Right atrium auricular region (tissue), 2 donors: ENCODE measurements around the gene PMIS2. TPM values are rescaled to one million over a fixed set of nuclear protein-coding genes. Genes with fewer than 3 reads are reported as not detected.

ENCODE experiments used
- DNase-seq: peaks from one replicate; pipeline ENCODE4 v3.0.0-alpha.2; 2019; ENCODE audit warnings: low spot score
- H3K27ac ChIP-seq, 2 donors: fragments of 200-600 bp; sonication (generic); 1 replicate in 1 of 2; 2 replicates in 1 of 2; pipeline ENCODE4 v1.5.1; 2016 to 2019
- H3K27me3 ChIP-seq, 2 donors: fragments of 200-600 bp; sonication (generic); one replicate each; pipeline versions ENCODE4 v1.5.1 to v1.6.0; 2017 to 2019
- H3K36me3 ChIP-seq: fragments of 200-600 bp; sonication (generic); one replicate; pipeline ENCODE4 v1.5.1; 2016
- H3K4me1 ChIP-seq, 2 donors: fragments of 200-600 bp; sonication (generic); one replicate each; pipeline versions ENCODE4 v1.5.1 to v1.6.0; 2017 to 2019
- H3K4me3 ChIP-seq, 2 donors: fragments of 200-600 bp; sonication (generic); 1 replicate in 1 of 2; 2 replicates in 1 of 2; pipeline ENCODE4 v1.5.1; 2017 to 2019; ENCODE audit warnings: mild to moderate bottlenecking in 1 of 2, moderate library complexity in 1 of 2
- H3K9me3 ChIP-seq, 2 donors: fragments of 200-600 bp; sonication (generic); one replicate each; pipeline ENCODE4 v1.5.1; 2019
- total RNA-seq, 2 donors: library from RNA; depleted of rRNA; stranded (reverse); fragments of >200 nt; gene quantifications; one replicate each; pipeline ENCODE4 v1.1.0, GENCODE V29; 2016
- TF ChIP-seq, protein P1 (sequence below), 2 donors: fragments of 200-600 bp; sonication (generic); IDR thresholded peaks; one replicate each; pipeline ENCODE4 v1.5.1; 2019; ENCODE audit warnings: antibody characterized with exemption in 2 of 2

The PMIS2 gene
- total RNA-seq, 2 donors from 2014 or later: not detected

- H3K27me3 ChIP-seq: peaks cover 0 to 9% of the 10 kb centered on the region in 2 donors
- no peak for DNase-seq
These were observed 24.5 kb upstream of the PMIS2 start for GRCh38 chr19:35561436-35561835.

GRCh38 chr19:35562336-35562735 lies 23.6 kb upstream of the PMIS2 start:
- H3K27me3 ChIP-seq: peaks cover 0 to 9% of the 10 kb centered on the region in 2 donors
- no peak overlapping the region for H3K4me3 ChIP-seq
- no peaks in the 10 kb centered on the region for H3K9me3 ChIP-seq
- H3K36me3 ChIP-seq: no peaks in the 10 kb centered on the region
- TF ChIP-seq, protein P1, sequence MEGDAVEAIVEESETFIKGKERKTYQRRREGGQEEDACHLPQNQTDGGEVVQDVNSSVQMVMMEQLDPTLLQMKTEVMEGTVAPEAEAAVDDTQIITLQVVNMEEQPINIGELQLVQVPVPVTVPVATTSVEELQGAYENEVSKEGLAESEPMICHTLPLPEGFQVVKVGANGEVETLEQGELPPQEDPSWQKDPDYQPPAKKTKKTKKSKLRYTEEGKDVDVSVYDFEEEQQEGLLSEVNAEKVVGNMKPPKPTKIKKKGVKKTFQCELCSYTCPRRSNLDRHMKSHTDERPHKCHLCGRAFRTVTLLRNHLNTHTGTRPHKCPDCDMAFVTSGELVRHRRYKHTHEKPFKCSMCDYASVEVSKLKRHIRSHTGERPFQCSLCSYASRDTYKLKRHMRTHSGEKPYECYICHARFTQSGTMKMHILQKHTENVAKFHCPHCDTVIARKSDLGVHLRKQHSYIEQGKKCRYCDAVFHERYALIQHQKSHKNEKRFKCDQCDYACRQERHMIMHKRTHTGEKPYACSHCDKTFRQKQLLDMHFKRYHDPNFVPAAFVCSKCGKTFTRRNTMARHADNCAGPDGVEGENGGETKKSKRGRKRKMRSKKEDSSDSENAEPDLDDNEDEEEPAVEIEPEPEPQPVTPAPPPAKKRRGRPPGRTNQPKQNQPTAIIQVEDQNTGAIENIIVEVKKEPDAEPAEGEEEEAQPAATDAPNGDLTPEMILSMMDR (IDR thresholded peaks at IDR 0.05): no peak
- no peak overlapping the region for H3K27ac ChIP-seq
- no peak for DNase-seq
- H3K4me1 ChIP-seq: peaks cover 0 to 13% of the 10 kb centered on the region in 2 donors

More at GRCh38 chr19:35561436-35561835, 24.5 kb upstream of the PMIS2 start:
- H3K4me1 ChIP-seq: peaks cover 0 to 14% of the 10 kb centered on the region in 2 donors
- no peak overlapping the region for H3K4me3 ChIP-seq
- TF ChIP-seq, protein P1 (IDR thresholded peaks at IDR 0.05): no peak
- no peaks in the 10 kb centered on the region for H3K36me3 ChIP-seq
- no peak overlapping the region for H3K27ac ChIP-seq
- no peaks in the 10 kb centered on the region for H3K9me3 ChIP-seq

DNA sequence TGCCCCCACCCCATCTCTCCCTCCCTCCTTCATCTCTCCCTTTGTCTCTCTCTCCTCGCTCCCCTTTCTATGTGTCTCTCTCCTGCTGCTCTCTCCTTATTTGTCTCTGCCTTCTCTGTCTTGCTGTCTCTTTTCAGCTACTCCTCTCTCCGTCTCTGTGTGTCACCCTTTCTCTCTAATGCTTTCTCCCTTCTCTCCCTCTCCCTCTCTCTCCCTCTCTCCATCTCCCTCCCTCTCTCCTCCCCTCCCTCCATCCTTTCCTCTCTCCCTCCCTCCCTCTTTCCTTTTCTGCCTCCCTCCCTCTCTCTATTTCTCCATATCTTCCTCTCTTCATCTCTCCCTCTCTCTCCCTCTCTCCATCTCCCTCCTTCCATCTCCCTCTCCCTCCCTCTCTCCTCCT lies 23.2 kb upstream of the PMIS2 start:
- H3K9me3 ChIP-seq: no peaks in the 10 kb centered on the region
- H3K27ac ChIP-seq: no peak overlapping the region
- H3K4me3 ChIP-seq: no peak overlapping the region
- no peak for DNase-seq
- peaks cover 0 to 9% of the 10 kb centered on the region in 2 donors for H3K27me3 ChIP-seq
- peaks cover 0 to 9% of the 10 kb centered on the region in 2 donors for H3K4me1 ChIP-seq
- TF ChIP-seq, protein P1 (IDR thresholded peaks at IDR 0.05): no peak
- H3K36me3 ChIP-seq: no peaks in the 10 kb centered on the region

DNA sequence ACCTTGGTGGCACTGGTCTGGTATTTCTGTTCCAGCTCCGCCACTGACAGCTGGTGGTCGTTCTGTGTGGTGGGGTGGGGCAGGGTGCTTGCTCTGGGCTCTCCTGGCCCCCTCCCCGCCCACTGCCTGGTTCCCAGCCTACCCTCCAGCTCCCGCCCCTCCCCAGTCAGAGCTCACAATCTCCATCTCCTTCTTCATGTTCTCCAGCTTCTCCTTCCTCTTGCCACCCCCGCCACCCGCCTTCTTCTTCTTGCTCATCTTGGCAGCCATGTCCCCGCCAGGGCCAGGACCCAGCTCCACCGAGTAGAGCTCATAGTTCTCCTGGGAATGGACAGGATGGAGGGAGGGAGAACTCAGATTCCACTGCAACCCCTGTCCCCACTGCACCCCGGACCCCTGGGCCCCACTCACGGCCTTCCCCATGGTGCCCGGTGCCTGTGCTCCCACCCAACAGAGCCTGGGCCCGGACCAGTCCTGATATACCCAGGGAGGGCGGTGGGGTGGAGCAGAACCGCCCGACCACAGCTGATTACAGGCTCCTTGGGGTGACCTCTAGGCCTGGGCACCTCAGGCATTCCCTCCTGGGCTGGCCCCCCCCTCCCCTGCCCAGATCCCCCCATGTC lies 22.7 kb upstream of the PMIS2 start, which contains the start of gene ATP4A:
TSS of gene ATP4A (minus strand) at position 452 of the 623 bp plus-strand sequence. CDS start at position 423, 29 bp downstream.
- peaks cover 0 to 3% of the 10 kb centered on the region in 2 donors for H3K4me1 ChIP-seq
- H3K9me3 ChIP-seq: no peaks in the 10 kb centered on the region
- H3K27ac ChIP-seq: no peak within 1 kb of the TSS
- no peak for DNase-seq
- TF ChIP-seq, protein P1 (IDR thresholded peaks at IDR 0.05): no peak
- no peak within 1 kb of the TSS for H3K4me3 ChIP-seq
- H3K36me3 ChIP-seq: no peaks in the 10 kb centered on the region
- peaks cover 0 to 5% of the 10 kb centered on the region in 2 donors for H3K27me3 ChIP-seq

- no peak for DNase-seq
- TF ChIP-seq, protein P1 (IDR thresholded peaks at IDR 0.05): no peak
- Histone ChIP-seq H3K4me1 (no peaks in the 10 kb centered on the region), H3K36me3 (no peaks in the 10 kb centered on the region), H3K27me3 (no peaks in the 10 kb centered on the region), H3K9me3 (no peaks in the 10 kb centered on the region), H3K27ac (no peak overlapping the region), H3K4me3 (no peak overlapping the region)
These were observed 20.7 kb upstream of the PMIS2 start for GRCh38 chr19:35565016-35565856.
